GM21786 (cell line): ENCODE measurements around the gene WDR12.
"Not testable (repeated sequence)": the region's sequence is repeated elsewhere in the genome, so short reads cannot be mapped to it uniquely, and the experiment has no call there.

ENCODE experiments used
- ATAC-seq: cut with Tn5 transposase; IDR thresholded peaks from one replicate; pipeline ENCODE4 v1.9.1; 2021; ENCODE audit not compliant: unreplicated experiment

Gene WDR12

DNA sequence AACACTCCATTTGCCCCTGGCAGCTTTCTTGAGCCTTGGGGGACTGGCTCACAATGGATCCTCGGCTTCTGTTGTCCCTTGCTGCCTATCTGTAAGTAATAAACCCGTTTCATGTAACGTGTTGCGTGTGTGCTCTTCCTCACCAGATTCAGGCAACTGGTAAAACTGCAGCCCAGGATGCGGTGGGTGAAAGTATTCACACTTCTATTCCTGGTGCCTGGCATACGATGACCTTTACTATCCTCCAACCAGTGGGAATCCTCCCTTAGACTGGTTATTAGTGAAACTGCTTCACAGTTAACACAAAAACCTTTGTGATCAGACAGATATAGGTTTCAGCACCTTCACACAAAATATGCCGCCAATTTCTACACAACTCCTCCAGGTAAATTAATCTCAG is 26.3 kb downstream of the WDR12 start:
- no peak for ATAC-seq

DNA sequence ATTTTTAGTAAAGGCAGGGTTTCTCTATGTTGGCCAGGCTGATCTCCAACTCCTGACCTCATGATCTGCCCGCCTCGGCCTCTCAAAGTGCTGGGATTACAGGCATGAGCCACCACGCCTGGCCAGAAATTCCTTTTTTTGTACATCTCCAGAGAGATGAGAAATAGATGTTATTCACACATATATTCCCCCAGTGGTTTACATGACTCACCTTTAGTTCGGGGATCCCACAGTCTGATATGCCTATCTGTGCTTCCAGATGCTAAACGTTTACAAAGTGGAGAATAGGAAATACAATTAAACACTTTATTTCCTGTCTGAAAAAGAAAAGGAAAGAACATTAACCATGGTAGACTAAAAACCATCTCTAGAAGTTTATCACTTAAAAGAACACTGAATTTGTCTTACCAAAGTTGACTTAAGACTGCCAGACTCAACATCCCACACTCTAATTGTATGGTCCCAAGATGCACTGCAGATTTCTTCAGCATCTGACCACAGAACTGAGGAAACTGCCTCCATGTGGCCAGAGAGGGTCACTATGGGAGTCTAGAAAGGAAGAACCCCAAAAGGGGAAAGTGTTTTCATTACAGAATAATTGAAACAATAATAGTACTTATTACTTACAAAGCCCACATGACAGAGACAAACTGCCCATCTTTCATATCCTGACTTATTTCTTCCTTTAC is 27.3 kb downstream of the WDR12 start:
- no peak for ATAC-seq

DNA sequence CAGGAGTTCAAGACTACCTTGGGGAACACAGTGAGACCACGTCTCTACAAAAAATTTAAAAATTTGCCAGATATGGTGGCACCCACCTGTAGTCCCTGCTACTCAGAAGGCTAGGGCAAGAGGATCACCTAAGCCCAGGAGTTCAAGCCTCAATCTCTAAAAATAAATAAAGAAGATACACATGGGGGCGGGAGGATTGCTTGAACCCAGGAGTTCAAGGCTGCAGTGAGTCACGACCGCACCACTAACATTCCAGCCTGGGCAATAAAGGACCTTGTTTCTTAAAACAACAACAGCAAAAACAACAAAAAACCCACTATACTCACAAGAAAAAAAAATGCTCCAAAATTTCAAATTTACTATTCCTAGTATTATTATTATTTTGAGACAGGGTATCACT is 29.9 kb downstream of the WDR12 start:
- no peak for ATAC-seq

DNA sequence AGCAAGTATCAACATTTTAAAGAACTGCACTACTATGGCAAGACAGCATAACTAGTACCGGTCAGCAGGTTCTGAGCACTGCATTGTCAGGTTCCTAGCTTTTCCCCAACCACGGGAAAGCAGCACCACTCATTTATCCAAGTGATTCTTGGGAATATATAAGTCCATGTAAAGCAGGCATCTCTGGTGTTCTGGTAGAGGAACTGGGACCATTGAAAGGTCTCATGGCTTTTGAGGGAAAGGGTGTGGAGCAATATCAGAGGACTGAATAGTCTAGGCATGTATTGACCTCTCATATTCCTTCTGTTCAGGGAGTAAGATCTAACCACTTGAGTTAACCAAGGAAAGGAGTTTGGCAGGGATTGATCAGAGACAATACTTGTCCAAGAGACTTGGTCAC is 33.8 kb downstream of the WDR12 start:
- no peak for ATAC-seq

DNA sequence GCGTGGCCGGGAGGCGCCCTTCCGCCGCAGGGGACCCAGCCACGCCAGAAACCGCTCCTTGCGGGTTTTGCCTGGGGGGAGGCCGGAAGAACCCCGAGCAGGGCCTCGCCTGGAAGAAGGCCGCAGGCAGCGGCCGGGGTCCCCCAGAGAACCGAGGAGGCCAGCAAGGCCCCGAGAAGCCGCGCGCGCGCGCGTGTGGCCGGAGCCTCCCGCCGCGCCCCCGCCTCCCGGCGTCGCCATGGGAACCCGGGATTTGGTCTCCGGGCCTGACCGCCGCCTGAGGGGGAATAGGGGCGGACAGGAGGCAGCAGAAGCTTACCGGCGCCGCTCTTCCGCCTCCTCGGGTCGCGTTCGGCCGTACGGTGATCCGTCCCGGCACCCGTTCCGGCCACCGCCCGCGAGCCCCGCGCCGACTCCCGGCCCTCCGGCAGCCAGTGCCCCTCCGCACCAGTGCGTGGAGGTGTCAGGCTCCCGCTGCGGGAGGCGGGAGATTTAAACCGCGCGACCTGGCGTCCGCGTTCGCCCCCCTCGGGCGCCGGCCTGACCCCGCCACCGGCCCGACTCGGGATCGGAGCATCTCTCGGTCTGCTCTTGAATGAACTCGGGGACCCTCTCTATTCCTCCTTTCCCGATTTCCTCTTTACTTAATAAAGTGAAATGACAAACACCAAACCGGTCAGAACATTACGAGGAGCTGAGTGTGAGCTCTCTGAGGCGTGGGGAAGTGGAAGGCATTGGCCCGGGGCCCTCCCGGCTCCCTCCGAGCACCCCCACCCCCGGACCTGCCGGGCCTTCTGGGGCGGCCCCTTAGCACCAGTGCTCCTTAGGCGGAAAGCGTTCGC is 40.0 kb downstream of the WDR12 start, which contains the start of gene ICA1L:
TSS of gene ICA1L (minus strand) at position 467 of the 842 bp plus-strand sequence. CDS start 42,757 bp downstream, outside the sequence.
- peak; percentile 40 for ATAC-seq

DNA sequence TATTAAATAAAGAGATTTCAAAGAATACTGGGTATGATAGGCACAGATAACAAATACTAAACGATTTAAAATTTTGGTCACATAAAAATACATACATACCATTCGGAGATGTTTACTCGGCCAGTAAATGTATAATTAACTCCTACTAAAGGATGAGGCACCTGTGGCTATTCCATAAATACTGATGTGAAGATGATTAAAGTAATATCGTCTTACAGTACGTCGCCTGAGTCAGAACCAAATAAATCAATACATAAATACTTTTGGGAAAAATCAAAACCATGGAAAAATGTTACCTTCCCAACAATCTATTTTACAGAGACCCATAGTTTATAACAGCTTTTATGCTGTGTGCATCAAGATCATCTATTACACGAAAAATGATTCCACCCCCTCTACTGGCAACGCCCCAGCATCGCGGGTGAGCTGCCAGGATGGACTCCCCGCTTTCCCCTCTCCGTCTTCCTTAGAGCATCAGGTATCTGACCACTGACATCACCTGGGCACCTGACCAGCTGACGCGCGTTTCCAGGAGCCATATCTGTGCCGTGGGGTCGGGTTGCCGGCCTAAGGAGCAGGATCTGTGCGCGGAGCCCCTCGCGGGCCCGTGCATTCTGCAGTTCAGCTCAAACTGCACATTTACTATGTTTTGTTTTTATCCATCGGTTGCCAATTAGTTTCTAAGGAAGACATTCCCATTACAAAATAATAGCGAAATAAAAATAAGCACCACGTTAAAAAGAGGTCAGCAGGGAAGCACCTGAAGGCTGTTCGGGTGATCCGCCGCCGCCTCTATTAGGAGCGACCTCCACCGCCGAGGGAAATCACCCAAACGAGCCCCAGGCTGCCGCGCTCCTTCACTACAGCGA is 40.8 kb downstream of the WDR12 start:
- peak; percentile 71 for ATAC-seq

DNA sequence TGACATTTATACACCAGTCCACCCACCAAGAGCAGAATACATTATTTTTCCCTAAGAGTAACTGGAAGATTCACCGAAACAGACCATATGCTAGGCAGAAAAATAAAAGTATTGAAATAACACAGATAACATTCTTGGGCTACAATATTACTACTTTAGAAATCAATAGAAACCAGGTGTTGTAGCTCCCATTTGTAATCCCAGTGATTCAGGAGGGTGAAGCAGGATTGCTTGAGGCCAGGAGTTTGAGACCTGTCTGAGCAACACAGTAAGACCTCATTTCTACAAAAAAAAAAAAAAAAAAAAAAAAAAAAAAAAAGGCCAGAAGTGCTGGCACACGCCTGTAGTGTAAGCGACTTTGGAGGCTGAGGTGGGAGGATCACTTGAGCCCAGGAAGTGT is 49.5 kb downstream of the WDR12 start:
- no peak for ATAC-seq

DNA sequence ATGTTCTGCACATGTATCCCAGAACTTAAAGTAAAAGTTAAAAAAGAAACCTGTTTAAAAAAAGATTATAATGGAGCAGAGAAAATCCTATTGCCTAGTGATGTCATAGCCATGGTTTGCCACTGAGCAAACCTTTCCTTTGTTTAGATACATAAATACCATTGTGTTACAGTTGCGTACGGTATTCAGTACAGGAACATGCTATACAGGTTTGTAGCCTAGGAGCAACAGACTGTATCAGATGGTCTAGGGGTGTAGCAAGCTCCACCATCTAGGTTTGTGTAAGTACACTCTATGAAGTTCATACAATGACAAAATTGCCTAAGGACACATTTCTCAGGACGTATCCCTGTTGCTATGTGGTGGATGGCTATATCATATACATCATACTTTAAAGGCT is 52.9 kb downstream of the WDR12 start:
- no peak for ATAC-seq

DNA sequence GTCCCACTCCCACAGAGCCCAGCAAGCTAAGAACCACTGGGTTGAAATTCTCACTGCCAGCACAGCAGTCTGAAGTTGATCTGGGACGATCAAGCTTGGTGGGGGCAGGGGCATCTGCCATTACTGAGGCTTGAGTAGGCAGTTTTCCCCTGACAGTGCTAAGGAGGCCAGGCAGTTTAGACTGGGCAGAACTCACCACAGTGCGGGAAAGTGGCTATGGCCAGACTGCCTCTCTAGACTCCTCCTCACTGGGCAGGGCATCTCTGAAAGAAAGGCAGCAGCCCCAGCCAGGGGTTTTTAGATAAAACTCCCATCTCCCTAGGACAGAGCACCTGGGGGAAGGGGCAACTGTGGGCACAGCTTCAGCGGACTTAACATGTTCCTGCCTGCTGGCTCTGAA is 62.1 kb downstream of the WDR12 start:
- not testable (repeated sequence) for ATAC-seq

DNA sequence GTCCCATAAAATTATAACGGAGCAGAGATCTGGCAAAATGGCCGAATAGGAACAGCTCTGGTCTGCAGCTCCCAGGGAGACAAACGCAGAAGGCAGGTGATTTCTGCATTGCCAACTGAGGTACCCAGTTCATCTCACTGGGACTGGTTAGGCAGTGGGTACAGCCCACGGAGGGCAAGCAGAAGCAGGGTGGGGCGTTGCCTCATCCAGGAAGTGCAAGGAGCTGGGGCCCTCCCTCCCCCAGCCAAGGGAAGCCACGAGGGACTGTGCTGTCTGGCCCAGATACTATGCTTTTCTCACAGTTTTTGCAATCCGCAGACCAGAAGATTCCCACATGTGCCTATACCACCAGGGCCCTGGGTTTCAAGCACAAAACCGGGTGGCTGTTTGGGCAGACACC is 62.7 kb downstream of the WDR12 start:
- ATAC-seq = no peak

DNA sequence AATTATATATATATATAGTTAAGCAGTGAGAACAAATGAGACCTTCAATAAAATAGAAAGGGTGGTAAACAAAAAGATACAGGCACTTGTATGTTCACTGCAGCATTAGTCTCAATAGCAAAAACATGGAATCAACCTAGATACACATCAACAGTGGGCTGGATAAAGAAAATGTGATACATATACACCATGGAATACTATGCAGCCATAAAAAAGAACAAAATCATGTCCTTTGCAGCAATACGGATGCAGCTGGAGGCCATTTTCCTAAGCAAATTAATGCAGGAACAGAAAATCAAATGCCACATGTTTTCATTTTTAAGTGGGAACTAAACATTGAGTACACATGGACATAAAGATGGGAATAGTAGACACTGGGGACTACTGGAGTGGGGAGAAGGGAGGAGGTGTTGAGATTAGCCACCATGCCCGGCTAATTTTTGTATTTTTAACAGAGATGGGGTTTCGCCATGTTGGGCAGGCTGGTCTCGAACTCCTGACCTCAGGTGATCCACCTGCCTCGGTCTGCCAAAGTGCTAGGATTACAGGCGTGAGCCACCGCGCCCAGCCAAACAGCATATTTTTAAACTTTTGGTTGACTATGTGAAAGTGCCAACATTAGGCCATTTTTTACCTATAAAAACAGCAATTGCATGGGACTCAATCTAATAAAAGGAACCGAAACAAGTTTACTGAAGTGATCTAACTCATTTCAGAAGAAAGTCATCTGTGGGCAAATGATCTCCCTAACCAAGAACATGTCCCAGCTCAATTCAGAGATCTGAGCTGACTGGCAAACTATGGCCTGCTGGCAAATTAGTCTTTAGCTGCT is 63.6 kb downstream of the WDR12 start:
- peak; percentile 92 for ATAC-seq

DNA sequence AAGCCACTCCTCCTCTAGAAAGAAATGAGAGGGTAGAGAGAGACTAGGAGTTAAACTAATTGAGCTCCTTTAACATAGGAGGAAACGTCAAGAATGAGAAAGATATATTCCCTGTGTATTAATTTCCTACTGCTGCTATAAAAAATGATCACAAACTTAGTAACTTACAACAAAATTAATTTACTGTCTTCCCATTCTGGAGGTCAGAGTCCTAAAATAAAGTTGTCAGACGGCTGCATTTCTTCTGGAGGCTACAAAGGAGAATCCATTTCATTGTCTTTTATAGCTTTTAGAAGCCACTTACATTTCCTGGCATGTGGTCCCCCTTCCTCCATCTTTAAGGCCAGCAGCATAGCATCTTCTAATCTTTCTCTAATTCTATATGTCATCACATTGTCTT is 66.8 kb downstream of the WDR12 start:
- ATAC-seq = no peak

DNA sequence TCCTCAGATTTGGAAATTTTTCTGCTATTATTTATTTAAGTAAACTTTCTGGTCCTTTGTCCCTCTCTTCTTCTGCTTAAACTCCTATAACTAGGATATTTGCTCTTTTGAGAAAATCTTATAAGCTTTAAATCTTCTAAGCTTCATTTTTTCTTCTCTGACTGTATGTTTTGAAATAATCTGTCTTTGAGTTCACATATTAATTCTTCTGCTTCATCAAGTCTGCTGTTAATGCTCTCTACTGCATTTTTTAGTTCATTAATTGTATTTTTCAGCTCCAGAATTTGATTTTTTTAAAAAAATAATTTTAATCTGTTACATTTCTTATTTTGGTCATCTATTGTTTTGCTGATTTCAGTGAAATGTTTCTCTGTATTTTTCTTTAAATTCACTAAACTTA is 68.8 kb downstream of the WDR12 start:
- ATAC-seq = no peak

DNA sequence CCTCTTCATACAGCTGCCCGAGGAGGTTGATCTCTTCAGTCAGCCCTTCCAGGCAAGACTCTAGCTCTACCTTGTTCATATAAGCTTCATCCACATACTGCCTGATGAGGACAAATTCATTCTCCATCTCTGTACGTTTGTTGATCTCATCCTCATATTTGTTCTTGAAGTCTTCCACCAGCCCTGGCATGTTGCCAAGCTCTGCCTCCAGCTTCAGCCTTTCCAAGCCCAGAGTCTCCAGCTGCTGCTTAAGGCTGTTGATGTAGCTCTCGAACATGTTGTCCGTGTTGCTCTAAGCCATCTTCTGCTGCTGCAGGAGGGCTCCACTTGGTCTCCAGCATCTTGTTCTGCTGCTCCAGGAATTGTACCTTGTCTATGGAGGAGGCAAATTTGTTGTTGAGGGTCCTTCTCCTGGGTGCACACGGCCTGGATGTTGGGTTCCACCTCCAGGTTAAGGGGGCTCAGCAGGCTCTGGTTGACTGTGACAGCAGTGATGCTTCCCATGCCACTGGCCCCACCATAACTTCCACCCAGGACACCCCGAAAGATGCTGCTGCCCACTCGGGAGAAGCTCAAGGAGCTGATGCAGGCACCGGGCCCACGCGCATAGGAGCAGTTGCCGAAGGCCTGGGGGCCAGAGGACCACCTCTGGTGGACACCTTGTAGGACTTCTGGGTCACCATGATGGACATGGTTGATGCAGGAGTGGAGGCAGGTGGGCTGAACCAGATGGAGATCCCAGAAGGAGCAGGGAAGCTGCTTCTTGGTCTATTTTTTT is 70.2 kb downstream of the WDR12 start:
- ATAC-seq = no peak

DNA sequence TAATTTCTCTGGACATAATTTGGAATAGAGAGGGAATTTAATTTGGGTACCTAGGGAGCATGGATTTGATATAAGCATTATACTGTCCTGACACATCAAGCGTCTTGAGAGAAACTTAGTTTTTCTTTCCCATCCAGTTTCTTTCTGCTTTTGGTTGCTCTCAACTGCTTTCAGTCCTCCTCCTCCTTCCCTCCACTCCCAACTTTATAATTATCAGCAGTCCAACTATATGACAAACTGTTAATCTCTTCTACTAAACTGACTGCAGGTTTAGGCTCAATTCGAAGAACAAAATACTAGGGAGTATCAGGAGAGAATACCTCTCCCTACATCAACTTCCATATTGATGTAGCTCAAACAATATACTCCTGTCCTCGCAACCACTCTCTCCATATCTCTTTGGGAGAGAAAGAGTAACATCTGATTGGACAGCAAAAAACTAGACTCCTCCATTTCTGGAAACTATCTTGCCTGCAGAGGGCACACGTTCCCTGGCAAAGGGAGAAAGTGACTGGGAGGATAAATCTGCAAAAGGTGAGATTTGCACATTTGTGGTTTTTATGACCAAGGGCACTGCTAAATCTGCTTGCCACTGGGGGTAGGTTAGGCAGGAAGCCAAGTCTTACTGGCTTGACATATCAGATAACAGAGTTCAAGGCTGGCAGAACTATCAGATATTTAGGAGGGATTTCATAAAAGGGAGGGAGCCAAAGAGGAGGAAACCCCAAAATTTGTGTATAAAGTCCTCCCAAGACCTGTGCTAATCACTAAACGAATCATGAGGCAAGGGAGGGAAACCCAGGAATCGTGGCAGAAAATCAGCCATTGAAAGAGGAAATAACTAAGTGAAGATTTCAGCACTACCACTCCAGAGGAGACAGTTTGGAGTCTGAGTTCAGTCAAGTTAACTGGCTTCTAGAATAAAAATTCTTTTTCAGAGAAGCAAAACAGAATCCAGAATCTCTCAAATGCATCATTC is 79.9 kb downstream of the WDR12 start:
- no peak for ATAC-seq

DNA sequence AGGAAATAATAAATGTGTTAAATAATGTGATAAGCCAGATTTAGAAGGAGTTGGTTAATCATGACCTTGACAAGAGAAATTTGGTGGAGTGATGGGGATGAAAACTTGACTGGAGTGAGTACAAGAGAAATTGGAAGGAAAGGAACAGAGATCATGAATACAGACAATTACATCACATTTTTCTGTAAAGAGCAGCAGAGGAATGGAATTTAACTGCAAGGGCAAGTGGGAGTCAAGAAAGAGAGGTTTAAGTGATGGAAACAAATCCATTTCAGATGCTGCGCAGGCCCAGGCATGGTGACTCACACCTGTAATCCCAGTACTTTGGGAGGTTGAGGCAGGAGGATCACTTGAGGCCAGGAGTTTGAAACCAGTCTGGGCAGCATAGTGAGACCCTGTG is 86.6 kb downstream of the WDR12 start:
- no peak for ATAC-seq
